A673 (cell line): ENCODE data around the gene AFF2.

Experiments used
- CTCF ChIP-seq: fragments of 300-800, 200-600 bp; sonication (generic); conservative IDR thresholded peaks from 2 replicates; pipeline ENCODE4 v1.5.1; 2017; ENCODE audit warnings: low read depth, mild to moderate bottlenecking, antibody characterized with exemption, low read length, moderate library complexity, mixed read lengths
- EZH2 ChIP-seq: fragments of 200-600 bp; sonication (generic); IDR thresholded peaks from 2 replicates; pipeline ENCODE4 v1.6.1; 2017; ENCODE audit warnings: borderline replicate concordance, low read depth, mild to moderate bottlenecking, mixed read lengths, antibody characterized with exemption, low read length; ENCODE audit not compliant: poor library complexity, severe bottlenecking

DNA sequence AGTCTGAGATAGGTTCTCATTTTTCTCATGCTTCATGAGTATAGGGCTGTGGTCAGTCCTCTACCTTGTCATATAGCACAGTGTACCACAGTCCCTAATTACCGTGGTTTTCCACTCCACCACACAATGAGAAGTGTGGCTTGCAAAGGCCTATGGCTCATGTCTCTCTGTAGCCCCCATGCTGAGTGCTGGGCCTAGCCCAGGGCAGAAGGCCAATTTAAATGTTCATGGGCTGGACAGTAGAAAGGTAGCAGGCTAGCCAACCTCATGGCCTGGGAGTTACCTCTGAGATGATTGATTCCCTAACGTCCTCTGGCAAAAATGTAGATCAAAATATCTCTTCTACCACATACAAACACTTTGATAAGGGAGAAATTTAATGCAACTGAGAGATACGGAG, 222.5 kb downstream of the AFF2 start:
- TF ChIP-seq CTCF (no peak), EZH2 (no peak)
